Fibroblast of lung (primary cell): ENCODE results near the gene PRM1. TPM values are rescaled to one million over a fixed set of nuclear protein-coding genes. Genes with fewer than 3 reads are reported as not detected.

ENCODE experiments used
- DNase-seq, 2 donors: peaks; one replicate each; pipeline versions ENCODE4 v3.0.0 to v3.0.0-alpha.2; 2010; ENCODE audit warnings: low read depth in 2 of 2
- H2AFZ ChIP-seq: 2 replicates; pipeline ENCODE4 v1.5.1; 2012; ENCODE audit warnings: low read length, control low read depth, inconsistent platforms
- H3K27ac ChIP-seq: 2 replicates; pipeline ENCODE4 v1.5.1; 2011; ENCODE audit warnings: low read length, control low read depth; ENCODE audit not compliant: insufficient read depth
- H3K27me3 ChIP-seq: 2 replicates; pipeline ENCODE4 v1.5.1; 2011; ENCODE audit warnings: mild to moderate bottlenecking, low read length; ENCODE audit not compliant: control insufficient read depth, insufficient read depth
- H3K36me3 ChIP-seq: 2 replicates; pipeline ENCODE4 v1.5.1; 2011; ENCODE audit warnings: low read length; ENCODE audit not compliant: control insufficient read depth, insufficient read depth
- H3K4me1 ChIP-seq: 2 replicates; pipeline ENCODE4 v1.5.1; 2011; ENCODE audit warnings: low read length; ENCODE audit not compliant: control insufficient read depth, insufficient read depth; ENCODE audit errors: extremely low read depth
- H3K4me2 ChIP-seq: 2 replicates; pipeline ENCODE4 v1.5.1; 2011; ENCODE audit warnings: low read length, control low read depth; ENCODE audit not compliant: insufficient read depth; ENCODE audit errors: extremely low read depth
- H3K4me3 ChIP-seq, 4 experiments: fragments of 200-600 bp in 1 of 4; sonication (generic) in 1 of 4; replicated peaks in 1 of 4; 2 replicates each; pipeline ENCODE4 v1.5.1; 2011 to 2016; ENCODE audit warnings: low read length in 4 of 4, low read depth in 3 of 4, mild to moderate bottlenecking in 3 of 4, control low read depth in 2 of 4, inconsistent platforms in 1 of 4, mixed read lengths in 1 of 4; ENCODE audit not compliant: insufficient read depth in 1 of 4; ENCODE audit errors: control extremely low read depth in 1 of 4
- H3K79me2 ChIP-seq: 2 replicates; pipeline ENCODE4 v1.5.1; 2012; ENCODE audit warnings: mild to moderate bottlenecking, low read length, inconsistent platforms; ENCODE audit not compliant: control insufficient read depth, insufficient read depth
- H3K9ac ChIP-seq: 2 replicates; pipeline ENCODE4 v1.5.1; 2011; ENCODE audit warnings: mild to moderate bottlenecking, low read length, control low read depth; ENCODE audit not compliant: insufficient read depth
- H3K9me3 ChIP-seq: 2 replicates; pipeline ENCODE4 v1.5.1; 2012; ENCODE audit warnings: low read depth, low read length; ENCODE audit not compliant: control insufficient read depth, insufficient read depth
- H4K20me1 ChIP-seq: 2 replicates; pipeline ENCODE4 v1.5.1; 2011; ENCODE audit warnings: low read length; ENCODE audit not compliant: control insufficient read depth, insufficient read depth; ENCODE audit errors: extremely low read depth
- CTCF ChIP-seq, 2 donors: IDR thresholded peaks in 1 of 2; conservative IDR thresholded peaks in 1 of 2; 1 replicate in 1 of 2; 2 replicates in 1 of 2; pipeline ENCODE4 v1.5.1; 2011 to 2012; ENCODE audit warnings: low read length in 2 of 2, control low read depth in 1 of 2, inconsistent platforms in 1 of 2, low read depth in 1 of 2, mild to moderate bottlenecking in 1 of 2
- EZH2 ChIP-seq: IDR thresholded peaks from 2 replicates; pipeline ENCODE4 v1.5.1; 2012; ENCODE audit warnings: low read length, control low read depth, mild to moderate bottlenecking; ENCODE audit errors: missing control alignments
- polyA plus RNA-seq, 2 donors: library from polyadenylated mRNA; depleted of rRNA in 1 of 2; stranded (reverse) in 1 of 2; unstranded in 1 of 2; fragments of >200 nt; gene quantifications; 2 replicates each; pipeline ENCODE4 v1.2.1, GENCODE V29; 2011 to 2012; ENCODE audit warnings: missing spikeins in 1 of 2
- total RNA-seq: library from RNA; depleted of rRNA; stranded (reverse); fragments of >200 nt; gene quantifications from 2 replicates; pipeline ENCODE4 v1.2.1, GENCODE V29; 2014

The PRM1 gene
- total and polyA plus RNA-seq, 2 donors (not counting 1 experiment from before 2014, with no cell fraction given), result not detected

- H3K27ac ChIP-seq, result no peak overlapping the region
- TF ChIP-seq CTCF (conservative IDR thresholded peaks at IDR 0.05 in 1 of 2, IDR thresholded peaks at IDR 0.05 in 1 of 2; ENCODE audit: low read depth in 1 of 2, low read length in 2 of 2), result no peak
- TF ChIP-seq EZH2, result no peak
Observed at GRCh38 chr16:11265124-11265523, 16.0 kb downstream of the PRM1 start.

GRCh38 chr16:11264155-11264832, 16.8 kb downstream of the PRM1 start:
- H3K4me2 ChIP-seq, result no peak overlapping the region
- no peak for DNase-seq
- H3K9me3 ChIP-seq, result no peaks in the 10 kb centered on the region
- no peaks in the 10 kb centered on the region for H3K4me1 ChIP-seq
- H3K27ac ChIP-seq, result no peak overlapping the region
- H3K9ac ChIP-seq, result no peak overlapping the region
- no peak overlapping the region for H2AFZ ChIP-seq
- H4K20me1 ChIP-seq, result no peaks in the 10 kb centered on the region
- no peaks in the 10 kb centered on the region for H3K36me3 ChIP-seq
- H3K27me3 ChIP-seq, result no peaks in the 10 kb centered on the region
- TF ChIP-seq EZH2 (no peak), CTCF (conservative IDR thresholded peaks at IDR 0.05 in 1 of 2, IDR thresholded peaks at IDR 0.05 in 1 of 2; ENCODE audit: low read depth in 1 of 2, low read length in 2 of 2) (no peak)
- H3K4me3 ChIP-seq, result no peak overlapping the region
- no peaks in the 10 kb centered on the region for H3K79me2 ChIP-seq

More at GRCh38 chr16:11265124-11265523, 16.0 kb downstream of the PRM1 start:
- DNase-seq, result no peak
- Histone ChIP-seq H2AFZ (no peak overlapping the region), H3K9ac (no peak overlapping the region), H3K27me3 (no peaks in the 10 kb centered on the region), H4K20me1 (no peaks in the 10 kb centered on the region), H3K9me3 (no peaks in the 10 kb centered on the region), H3K4me2 (no peak overlapping the region), H3K79me2 (no peaks in the 10 kb centered on the region), H3K36me3 (no peaks in the 10 kb centered on the region), H3K4me1 (no peaks in the 10 kb centered on the region), H3K4me3 (no peak overlapping the region)

- no peak for DNase-seq
- Histone ChIP-seq H3K9me3 (no peaks in the 10 kb centered on the region), H3K27me3 (no peaks in the 10 kb centered on the region), H3K36me3 (no peaks in the 10 kb centered on the region), H3K79me2 (no peaks in the 10 kb centered on the region), H4K20me1 (no peaks in the 10 kb centered on the region), H3K4me3 (no peak overlapping the region), H3K27ac (no peak overlapping the region), H2AFZ (no peak overlapping the region), H3K4me1 (peaks cover 5% of the 10 kb centered on the region), H3K4me2 (no peak overlapping the region), H3K9ac (no peak overlapping the region)
- TF ChIP-seq CTCF (conservative IDR thresholded peaks at IDR 0.05 in 1 of 2, IDR thresholded peaks at IDR 0.05 in 1 of 2; ENCODE audit: low read depth in 1 of 2, low read length in 2 of 2), result no peak
- TF ChIP-seq EZH2, result no peak
Observed at GRCh38 chr16:11263737-11264136, 17.4 kb downstream of the PRM1 start.
